ENCODE data around the gene CRYGA. TPM values are rescaled to one million over a fixed set of nuclear protein-coding genes. Genes with fewer than 3 reads are reported as not detected.

The CRYGA gene
- total RNA-seq, 2 donors from 2014 or later, result not detected

DNA sequence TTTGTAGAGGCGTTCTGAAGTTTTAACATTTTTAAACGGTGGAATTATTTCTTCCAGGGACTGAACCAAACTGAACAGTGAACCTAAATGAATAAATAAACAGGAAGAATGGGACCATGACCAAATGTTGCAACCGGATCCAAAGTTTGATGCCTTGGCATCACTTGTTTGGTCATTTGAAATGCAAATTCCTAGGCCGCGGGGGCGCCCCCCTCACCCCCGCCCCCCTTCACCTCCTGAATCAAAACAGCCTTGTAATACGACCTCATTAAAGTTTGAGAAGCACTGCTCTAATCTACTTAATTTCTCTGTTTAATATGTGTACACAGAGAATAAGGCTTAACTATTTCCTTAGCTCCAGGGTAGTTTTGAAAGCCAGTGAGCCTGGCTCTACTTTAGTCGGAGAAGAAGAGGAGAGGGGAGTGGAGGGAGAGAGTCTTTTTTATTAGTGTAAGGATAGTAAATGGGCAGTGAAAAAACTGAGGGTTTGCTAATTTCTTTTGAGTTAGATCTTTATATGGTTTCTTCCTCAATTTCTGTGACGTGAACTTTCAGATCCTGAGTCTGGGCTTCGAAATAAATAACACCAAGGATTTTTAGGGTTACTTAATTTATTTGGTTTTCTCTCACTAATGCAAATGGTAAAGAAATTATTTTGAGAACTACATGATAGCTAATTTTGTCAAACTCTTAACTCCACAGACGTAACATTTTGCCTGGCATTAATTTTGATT is 20.8 kb upstream of the CRYGA start:
- H3K27me3 Mint-ChIP-seq (ENCODE audit: low read depth), result peaks cover 6% of the 10 kb centered on the region
- DNase-seq (no peak), ATAC-seq (replicated peaks in 1 of 2) (no peak)
- no peak overlapping the region for H3K27ac Mint-ChIP-seq
- no peaks in the 10 kb centered on the region for H3K4me1 Mint-ChIP-seq (ENCODE audit: low read depth)
- H3K4me3 Mint-ChIP-seq, result no peak overlapping the region
- H3K9me3 Mint-ChIP-seq, result no peaks in the 10 kb centered on the region
- no peaks in the 10 kb centered on the region for H3K36me3 Mint-ChIP-seq (ENCODE audit: insufficient read depth in 2 of 2)

DNA sequence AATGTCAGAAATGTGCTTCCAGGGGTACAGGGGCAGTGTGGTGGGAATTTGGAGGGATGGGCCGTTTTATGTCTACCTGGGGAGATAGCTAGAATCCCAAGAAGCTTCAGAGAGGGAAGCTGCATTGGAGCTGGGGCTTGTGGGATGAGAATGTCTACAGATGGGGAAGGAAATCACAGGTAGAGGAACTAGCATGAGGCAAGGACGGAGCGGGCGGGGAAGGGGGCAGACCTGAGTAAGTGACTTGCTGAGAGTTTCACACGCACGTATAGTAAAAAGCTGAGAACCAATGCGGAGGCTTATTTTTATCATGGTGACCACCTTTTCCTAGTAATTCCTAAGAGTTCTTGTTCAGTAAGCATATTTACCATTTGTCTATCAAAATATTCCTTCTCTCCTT is 20.1 kb upstream of the CRYGA start:
- Mint-ChIP-seq H3K4me3 (no peak overlapping the region), H3K9me3 (no peaks in the 10 kb centered on the region), H3K27ac (no peak overlapping the region), H3K36me3 (ENCODE audit: insufficient read depth in 2 of 2) (no peaks in the 10 kb centered on the region), H3K4me1 (ENCODE audit: low read depth) (no peaks in the 10 kb centered on the region), H3K27me3 (ENCODE audit: low read depth) (peaks cover 6% of the 10 kb centered on the region)
- DNase-seq (no peak), ATAC-seq (replicated peaks in 1 of 2) (no peak)

DNA sequence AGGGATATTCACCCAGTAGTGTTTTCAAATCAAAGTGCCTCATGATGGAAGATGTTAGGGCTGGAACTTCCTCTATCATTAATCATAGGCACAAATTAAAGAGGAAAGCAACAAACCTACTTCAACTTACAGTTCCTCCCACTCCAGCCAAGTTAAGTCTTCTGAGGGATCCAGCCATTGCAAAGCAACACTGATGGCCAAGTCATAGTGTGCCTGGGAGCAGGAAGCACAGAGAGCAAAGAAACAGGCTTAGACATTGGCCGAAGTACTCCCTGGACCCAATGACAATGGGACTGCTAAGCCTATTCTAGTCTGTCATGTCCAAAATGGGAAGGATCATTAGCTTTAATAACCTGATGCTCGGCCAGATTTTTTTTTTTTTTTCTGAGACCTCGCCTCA is 19.4 kb upstream of the CRYGA start:
- Mint-ChIP-seq H3K27ac (no peak overlapping the region), H3K36me3 (ENCODE audit: insufficient read depth in 2 of 2) (no peaks in the 10 kb centered on the region), H3K4me3 (no peak overlapping the region), H3K4me1 (ENCODE audit: low read depth) (no peaks in the 10 kb centered on the region), H3K27me3 (ENCODE audit: low read depth) (peaks cover 6% of the 10 kb centered on the region), H3K9me3 (no peaks in the 10 kb centered on the region)
- DNase-seq (no peak), ATAC-seq (replicated peaks in 1 of 2) (no peak)

DNA sequence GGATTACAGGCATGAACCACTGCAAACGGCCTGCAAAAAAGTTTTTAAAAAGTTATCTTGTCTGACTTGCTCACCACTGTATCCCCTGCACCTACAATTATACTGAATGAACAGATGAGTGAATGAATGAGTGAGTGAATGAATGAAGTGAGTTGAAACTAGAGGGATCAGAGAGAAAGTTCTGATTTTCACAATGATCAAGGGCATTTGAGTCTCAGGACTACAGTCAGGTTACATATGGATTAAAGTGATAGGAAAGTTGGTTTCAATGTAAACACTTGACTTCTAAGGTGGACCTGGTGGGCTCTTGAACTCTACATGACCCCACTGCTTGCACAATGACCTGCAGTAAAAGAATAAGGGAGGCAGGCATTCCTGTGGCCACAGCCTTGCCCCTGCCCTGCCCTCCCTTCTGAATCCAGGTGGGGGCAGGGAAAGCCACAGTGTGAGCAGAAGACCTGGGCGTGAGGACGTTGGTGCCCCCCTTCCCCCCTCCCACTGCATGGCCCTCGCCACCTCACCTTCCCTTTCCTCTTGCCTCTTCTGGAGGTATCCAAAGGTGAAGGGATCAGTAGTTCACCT is 15.7 kb upstream of the CRYGA start:
- H3K9me3 Mint-ChIP-seq, result no peaks in the 10 kb centered on the region
- no peak for ATAC-seq (replicated peaks in 1 of 2)
- no peaks in the 10 kb centered on the region for H3K36me3 Mint-ChIP-seq (ENCODE audit: insufficient read depth in 2 of 2)
- no peak overlapping the region for H3K27ac Mint-ChIP-seq
- H3K4me3 Mint-ChIP-seq, result no peak overlapping the region
- peaks cover 4% of the 10 kb centered on the region for H3K27me3 Mint-ChIP-seq (ENCODE audit: low read depth)
- DNase-seq, result no peak
- no peaks in the 10 kb centered on the region for H3K4me1 Mint-ChIP-seq (ENCODE audit: low read depth)

DNA sequence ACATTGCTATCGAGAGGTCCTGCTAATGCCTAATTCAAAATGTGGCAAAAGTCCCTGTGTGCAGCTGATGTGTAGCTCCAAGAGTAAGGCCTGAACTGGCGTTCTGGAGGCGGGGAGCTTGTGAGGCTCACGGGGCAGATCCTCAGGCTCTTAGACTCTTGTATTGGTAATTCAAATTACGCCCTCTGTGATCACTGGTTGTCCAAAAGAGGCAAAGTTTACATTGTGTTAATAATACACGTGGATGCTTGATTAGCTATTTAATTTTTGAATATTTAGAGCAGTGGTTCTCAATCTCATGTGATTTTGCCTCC is 12.4 kb upstream of the CRYGA start:
- H3K9me3 Mint-ChIP-seq, result no peaks in the 10 kb centered on the region

DNA sequence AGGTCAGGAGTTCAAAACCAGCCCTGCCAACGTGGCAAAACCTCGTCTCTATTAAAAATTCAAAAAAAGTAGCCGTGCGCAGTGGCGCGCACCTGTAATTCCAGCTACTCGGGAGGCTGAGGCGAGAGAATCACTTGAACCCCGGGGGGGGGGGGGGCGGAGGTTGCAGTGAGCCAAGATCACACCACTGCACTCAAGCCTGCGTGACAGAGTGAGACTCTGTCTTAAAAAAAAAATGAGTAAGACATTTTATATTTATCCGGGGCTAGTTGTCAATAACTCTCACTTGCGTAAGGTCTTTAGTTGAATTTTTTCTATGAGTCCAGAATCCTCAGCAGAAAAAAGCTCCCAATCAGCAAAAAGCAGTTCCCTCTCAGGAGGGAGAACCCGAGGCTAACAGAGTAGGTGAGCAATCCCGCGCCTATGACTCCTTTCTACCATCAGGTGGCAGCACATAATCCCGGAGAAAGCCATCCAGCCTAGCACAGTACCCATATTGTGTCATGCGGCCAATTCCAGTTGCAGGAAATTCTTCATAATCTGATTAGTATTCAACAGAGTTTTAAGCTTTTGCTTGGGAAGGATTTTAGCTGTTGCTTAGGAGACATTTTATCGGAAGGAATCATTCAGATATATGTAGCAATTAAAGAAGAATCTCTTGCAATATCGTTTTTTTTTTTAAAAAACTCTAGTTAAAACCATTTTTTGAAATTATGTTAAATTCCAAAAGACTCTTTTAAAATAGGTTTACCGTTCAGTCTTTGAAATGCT is 11.9 kb upstream of the CRYGA start:
- H3K4me3 Mint-ChIP-seq, result no peak overlapping the region
- no peak overlapping the region for H3K27ac Mint-ChIP-seq
- H3K27me3 Mint-ChIP-seq (ENCODE audit: low read depth), result peaks cover 4% of the 10 kb centered on the region
- H3K4me1 Mint-ChIP-seq (ENCODE audit: low read depth), result no peaks in the 10 kb centered on the region
- H3K36me3 Mint-ChIP-seq (ENCODE audit: insufficient read depth in 2 of 2), result no peaks in the 10 kb centered on the region
- ATAC-seq (replicated peaks in 1 of 2) (peak; percentile 94 to 96), DNase-seq (peak; percentile 61 to 65)
- H3K9me3 Mint-ChIP-seq, result no peaks in the 10 kb centered on the region

More for the DNA sequence above, 12.4 kb upstream of the CRYGA start:
- no peak for ATAC-seq (replicated peaks in 1 of 2)
- H3K27me3 Mint-ChIP-seq (ENCODE audit: low read depth), result peaks cover 4% of the 10 kb centered on the region
- no peak overlapping the region for H3K27ac Mint-ChIP-seq
- no peaks in the 10 kb centered on the region for H3K4me1 Mint-ChIP-seq (ENCODE audit: low read depth)
- H3K4me3 Mint-ChIP-seq, result no peak overlapping the region
- no peaks in the 10 kb centered on the region for H3K36me3 Mint-ChIP-seq (ENCODE audit: insufficient read depth in 2 of 2)
- DNase-seq, result no peak

DNA sequence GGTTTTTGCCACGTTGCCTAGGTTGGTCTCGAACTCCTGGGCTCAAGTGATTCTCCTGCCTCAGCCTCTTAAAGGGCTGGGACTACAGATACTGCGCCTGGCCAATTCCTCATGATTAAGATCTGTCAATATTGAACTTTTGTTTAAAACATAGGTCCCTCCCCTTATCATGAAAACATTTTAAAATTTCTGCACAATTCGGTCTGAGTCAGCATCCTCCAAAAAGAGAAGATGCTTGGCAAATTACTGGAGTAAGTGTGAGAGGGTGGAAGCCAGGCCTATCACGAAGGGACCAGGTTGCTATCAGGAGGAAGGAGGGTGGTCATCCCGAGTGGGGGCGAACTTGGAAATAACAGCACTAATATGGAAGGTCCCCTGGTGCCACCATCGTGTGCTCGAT is 10.8 kb upstream of the CRYGA start:
- H3K27me3 Mint-ChIP-seq (ENCODE audit: low read depth), result peaks cover 8% of the 10 kb centered on the region
- H3K27ac Mint-ChIP-seq, result no peak overlapping the region
- no peak overlapping the region for H3K4me3 Mint-ChIP-seq
- no peak for DNase-seq
- no peak for ATAC-seq (replicated peaks in 1 of 2)
- H3K36me3 Mint-ChIP-seq (ENCODE audit: insufficient read depth in 2 of 2), result no peaks in the 10 kb centered on the region
- no peaks in the 10 kb centered on the region for H3K4me1 Mint-ChIP-seq (ENCODE audit: low read depth)
- no peaks in the 10 kb centered on the region for H3K9me3 Mint-ChIP-seq

DNA sequence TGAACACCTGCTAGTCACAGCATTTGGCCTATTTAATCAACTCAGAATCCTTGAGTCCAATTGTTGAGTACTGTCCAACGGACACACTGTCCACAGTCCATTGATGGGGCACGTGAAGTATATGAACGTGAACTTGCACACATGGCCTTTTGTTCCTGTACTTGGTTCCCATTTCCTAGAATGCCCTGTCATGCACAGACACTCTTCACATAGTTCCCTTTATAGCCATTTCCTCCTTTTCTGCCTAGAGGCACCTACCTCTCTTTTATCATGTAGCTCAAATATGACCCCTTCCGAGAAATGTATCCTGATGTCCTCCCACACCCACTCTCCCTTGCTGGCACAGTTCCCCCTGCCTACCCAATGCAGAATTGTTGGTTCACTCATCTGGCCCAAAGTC is 8.7 kb upstream of the CRYGA start:
- no peaks in the 10 kb centered on the region for H3K36me3 Mint-ChIP-seq (ENCODE audit: insufficient read depth in 2 of 2)
- DNase-seq, result no peak
- no peak overlapping the region for H3K27ac Mint-ChIP-seq
- no peak for ATAC-seq (replicated peaks in 1 of 2)
- no peaks in the 10 kb centered on the region for H3K9me3 Mint-ChIP-seq
- H3K4me3 Mint-ChIP-seq, result no peak overlapping the region
- no peaks in the 10 kb centered on the region for H3K4me1 Mint-ChIP-seq (ENCODE audit: low read depth)
- peaks cover 12% of the 10 kb centered on the region for H3K27me3 Mint-ChIP-seq (ENCODE audit: low read depth)

DNA sequence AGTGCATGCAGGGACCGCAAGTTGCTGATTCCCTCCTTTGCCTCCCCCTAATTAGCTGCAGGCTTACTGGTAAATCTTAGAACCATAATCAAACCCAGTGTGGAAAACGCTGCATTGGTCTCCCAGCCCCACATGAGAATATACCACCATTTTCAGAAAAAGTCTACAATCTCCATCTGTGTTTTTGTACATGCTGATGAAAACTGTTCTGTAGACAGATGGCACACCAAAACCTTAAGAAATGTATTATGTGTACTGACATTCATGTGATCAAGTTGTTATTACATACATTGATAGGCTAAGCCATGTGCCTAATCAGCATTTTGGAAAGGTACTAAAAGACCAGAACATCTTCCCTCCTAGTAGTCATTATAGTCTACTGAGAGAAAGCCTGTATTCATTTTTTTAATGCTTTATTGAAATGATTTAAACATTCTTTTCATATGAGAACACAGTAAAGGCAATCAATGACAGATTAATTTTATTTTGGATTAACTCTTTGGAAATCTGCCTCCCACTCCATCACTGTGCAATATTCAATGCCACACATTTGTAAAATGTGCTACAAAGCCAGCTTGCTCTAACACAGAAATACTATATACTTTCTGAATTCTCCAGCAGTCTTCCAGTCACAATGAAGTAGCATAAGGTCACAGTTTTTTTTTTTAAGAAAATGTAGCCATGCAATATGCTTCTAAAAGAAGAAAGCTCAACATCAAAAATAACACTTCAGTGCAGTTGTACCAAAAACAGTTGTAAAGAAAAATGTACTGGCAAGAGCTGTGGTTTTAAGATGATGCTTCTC is 1.8 kb upstream of the CRYGA start:
- Mint-ChIP-seq H3K27me3 (ENCODE audit: low read depth) (peaks cover 14% of the 10 kb centered on the region), H3K36me3 (ENCODE audit: insufficient read depth in 2 of 2) (no peaks in the 10 kb centered on the region), H3K9me3 (no peaks in the 10 kb centered on the region), H3K4me1 (ENCODE audit: low read depth) (no peaks in the 10 kb centered on the region), H3K4me3 (no peak overlapping the region), H3K27ac (no peak overlapping the region)
- ATAC-seq (replicated peaks in 1 of 2) (no peak), DNase-seq (no peak)

DNA sequence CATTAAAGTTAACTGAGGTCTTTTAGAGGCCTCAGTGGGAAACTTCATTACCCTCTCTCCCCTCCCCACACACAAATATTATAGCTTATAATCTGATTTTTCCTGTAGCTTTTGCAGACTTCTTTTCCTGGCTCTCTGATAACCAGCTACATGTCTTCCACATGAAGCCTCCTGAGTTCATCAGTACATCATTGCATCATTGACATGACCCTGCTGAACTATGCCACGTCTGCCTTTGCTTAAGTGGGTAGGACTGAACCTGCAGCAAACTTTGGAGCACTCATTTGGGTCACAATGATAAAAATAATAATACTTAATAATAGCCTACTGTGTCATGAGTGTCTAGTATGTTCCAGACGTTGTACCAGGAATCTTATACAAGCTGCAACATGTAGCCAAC is 7.0 kb downstream of the CRYGA start:
- Mint-ChIP-seq H3K4me1 (ENCODE audit: low read depth) (no peaks in the 10 kb centered on the region), H3K36me3 (ENCODE audit: insufficient read depth in 2 of 2) (no peaks in the 10 kb centered on the region), H3K4me3 (no peak overlapping the region), H3K9me3 (no peaks in the 10 kb centered on the region), H3K27me3 (ENCODE audit: low read depth) (no peaks in the 10 kb centered on the region), H3K27ac (no peak overlapping the region)
- no peak for ATAC-seq (replicated peaks in 1 of 2)
- DNase-seq, result no peak

DNA sequence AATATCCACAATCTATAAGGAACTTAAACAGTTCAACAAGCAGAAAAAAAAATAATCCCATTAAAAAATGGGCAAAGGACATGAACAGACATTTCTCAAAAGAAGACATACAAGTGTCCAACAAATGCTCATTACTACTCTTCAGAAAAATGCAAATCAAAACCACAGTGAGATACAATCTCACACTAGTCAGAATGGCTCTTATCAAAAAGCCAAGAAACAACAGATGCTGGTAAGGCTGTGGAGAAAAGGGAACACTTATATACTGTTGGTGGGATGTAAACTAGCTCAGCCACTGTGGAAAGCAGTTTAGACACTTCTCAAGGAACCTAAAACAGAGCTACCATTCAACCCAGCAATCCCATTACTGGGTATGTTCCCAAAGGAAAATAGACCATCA is 10.2 kb downstream of the CRYGA start:
- H3K9me3 Mint-ChIP-seq, result no peaks in the 10 kb centered on the region

DNA sequence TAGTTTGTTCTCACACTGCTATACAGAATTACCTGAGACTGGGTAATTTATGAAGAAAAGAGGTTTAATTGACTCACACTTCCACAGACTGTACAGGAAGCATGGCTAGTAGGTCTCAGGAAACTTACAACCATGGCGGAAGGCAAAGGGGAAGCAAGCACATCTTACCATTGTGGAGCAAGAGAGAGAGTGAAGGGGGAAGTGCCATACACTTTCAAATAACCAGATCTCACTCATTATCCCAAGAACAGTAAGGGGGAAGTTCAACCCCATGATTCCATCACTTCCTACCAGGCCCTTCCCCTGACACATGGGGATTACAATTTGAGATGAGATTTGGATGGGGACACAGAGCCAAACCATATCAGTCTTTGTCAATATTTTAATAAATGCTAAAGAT is 12.4 kb downstream of the CRYGA start:
- Mint-ChIP-seq H3K4me1 (ENCODE audit: low read depth) (no peaks in the 10 kb centered on the region), H3K36me3 (ENCODE audit: insufficient read depth in 2 of 2) (no peaks in the 10 kb centered on the region), H3K4me3 (no peak overlapping the region), H3K27ac (no peak overlapping the region), H3K9me3 (no peaks in the 10 kb centered on the region), H3K27me3 (ENCODE audit: low read depth) (peaks cover 10% of the 10 kb centered on the region)
- no peak for ATAC-seq (replicated peaks in 1 of 2)
- no peak for DNase-seq

More for the DNA sequence above, 10.2 kb downstream of the CRYGA start:
- no peak overlapping the region for H3K27ac Mint-ChIP-seq
- ATAC-seq (replicated peaks in 1 of 2) (no peak), DNase-seq (no peak)
- H3K4me3 Mint-ChIP-seq, result no peak overlapping the region
- H3K27me3 Mint-ChIP-seq (ENCODE audit: low read depth), result no peaks in the 10 kb centered on the region
- H3K4me1 Mint-ChIP-seq (ENCODE audit: low read depth), result no peaks in the 10 kb centered on the region
- H3K36me3 Mint-ChIP-seq (ENCODE audit: insufficient read depth in 2 of 2), result no peaks in the 10 kb centered on the region

DNA sequence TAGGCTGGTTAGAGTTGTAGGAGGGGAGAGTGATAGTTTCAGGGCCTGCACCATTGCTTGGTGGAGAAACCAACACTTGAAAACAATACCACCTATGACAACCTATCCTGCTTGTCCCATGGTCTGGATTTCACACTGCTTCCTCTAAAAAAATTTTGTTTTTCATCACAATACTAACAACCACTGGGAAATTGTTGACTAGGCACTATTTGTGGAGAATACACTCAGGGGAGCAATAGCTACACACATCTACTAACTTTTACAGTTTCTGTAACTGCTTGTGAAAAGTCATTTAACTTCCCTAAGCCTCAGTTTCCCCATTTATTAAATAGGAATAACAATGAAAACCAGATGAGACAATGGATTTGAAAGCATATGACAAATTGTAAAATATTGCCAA is 13.3 kb downstream of the CRYGA start:
- DNase-seq (no peak), ATAC-seq (replicated peaks in 1 of 2) (no peak)
- Mint-ChIP-seq H3K9me3 (no peaks in the 10 kb centered on the region), H3K27ac (no peak overlapping the region), H3K36me3 (ENCODE audit: insufficient read depth in 2 of 2) (no peaks in the 10 kb centered on the region), H3K4me1 (ENCODE audit: low read depth) (no peaks in the 10 kb centered on the region), H3K27me3 (ENCODE audit: low read depth) (peaks cover 10% of the 10 kb centered on the region), H3K4me3 (no peak overlapping the region)

Measured in activated T-cell treated with anti-CD3 and anti-CD28 coated beads, Interleukin-2, amount 50 U/mL, for 72 hours (primary cell).